Naive thymus-derived CD8-positive, alpha-beta T cell (primary cell): Measurements from ENCODE around the gene ATP1B3. TPM values are rescaled to one million over a fixed set of nuclear protein-coding genes. Genes with fewer than 3 reads are reported as not detected.

ENCODE experiments used
- ATAC-seq, 2 donors: fragments of 150-1000 bp; cut with Tn5 transposase in 1 of 2; sonication (Bioruptor Pico), chemical (Tn5 transposase) in 1 of 2; 1 replicate in 1 of 2; 2 replicates in 1 of 2; pipeline ENCODE4 v1.10.0; 2021; ENCODE audit warnings: mild to moderate bottlenecking in 2 of 2, moderate library complexity in 2 of 2
- POLR2A ChIA-PET: fragments of 350-600 bp; sonication (Branson Sonifier 250); formaldehyde crosslinking; loops from one replicate; lab custom pipeline; 2021; ENCODE audit warnings: antibody characterized with exemption; lab: Charles Lee
- DNase-seq, 10 donors: peaks; one replicate each; pipeline versions ENCODE4 v3.0.0 to v3.0.0-alpha.2; 2020 to 2022
- H3K27ac Mint-ChIP-seq, 10 donors: one replicate each; pipeline ENCODE4 v1.8.0; 2020 to 2022; ENCODE audit warnings: mild to moderate bottlenecking in 10 of 10, mixed read lengths in 10 of 10, moderate library complexity in 4 of 10, inconsistent platforms in 1 of 10
- H3K27me3 Mint-ChIP-seq, 5 donors: one replicate each; pipeline ENCODE4 v1.8.0; 2021 to 2022; ENCODE audit warnings: mixed read lengths in 5 of 5
- H3K36me3 Mint-ChIP-seq, 3 donors: one replicate each; pipeline ENCODE4 v1.8.0; 2020 to 2022; ENCODE audit warnings: mixed read lengths in 3 of 3, mild to moderate bottlenecking in 2 of 3, inconsistent platforms in 1 of 3
- H3K4me1 Mint-ChIP-seq, 4 donors: one replicate each; pipeline ENCODE4 v1.8.0; 2021 to 2022; ENCODE audit warnings: mixed read lengths in 4 of 4
- H3K4me3 Mint-ChIP-seq, 10 donors: one replicate each; pipeline ENCODE4 v1.8.0; 2020 to 2022; ENCODE audit warnings: mild to moderate bottlenecking in 10 of 10, mixed read lengths in 10 of 10, moderate library complexity in 6 of 10, inconsistent platforms in 1 of 10
- H3K9me3 Mint-ChIP-seq, 9 donors: one replicate each; pipeline ENCODE4 v1.8.0; 2020 to 2022; ENCODE audit warnings: mixed read lengths in 9 of 9, mild to moderate bottlenecking in 3 of 9, inconsistent platforms in 1 of 9, moderate library complexity in 1 of 9
- polyA plus RNA-seq, 3 donors: library from polyadenylated mRNA; unstranded; fragments of 300-500 nt; fragmentation: Illumina TruSeq; gene quantifications; one replicate each; pipeline ENCODE4 v1.2.3, GENCODE V29; 2021
- total RNA-seq, 8 experiments: library from RNA in 2 of 8; stranded (reverse) in 2 of 8; gene quantifications; one replicate each; pipeline ENCODE4 v1.2.3 and lab custom pipeline; 2021 to 2026

The ATP1B3 gene
- total and polyA plus RNA-seq, 5 experiments from 2014 or later = 25.6 to 104 (median 69.1) TPM

DNA sequence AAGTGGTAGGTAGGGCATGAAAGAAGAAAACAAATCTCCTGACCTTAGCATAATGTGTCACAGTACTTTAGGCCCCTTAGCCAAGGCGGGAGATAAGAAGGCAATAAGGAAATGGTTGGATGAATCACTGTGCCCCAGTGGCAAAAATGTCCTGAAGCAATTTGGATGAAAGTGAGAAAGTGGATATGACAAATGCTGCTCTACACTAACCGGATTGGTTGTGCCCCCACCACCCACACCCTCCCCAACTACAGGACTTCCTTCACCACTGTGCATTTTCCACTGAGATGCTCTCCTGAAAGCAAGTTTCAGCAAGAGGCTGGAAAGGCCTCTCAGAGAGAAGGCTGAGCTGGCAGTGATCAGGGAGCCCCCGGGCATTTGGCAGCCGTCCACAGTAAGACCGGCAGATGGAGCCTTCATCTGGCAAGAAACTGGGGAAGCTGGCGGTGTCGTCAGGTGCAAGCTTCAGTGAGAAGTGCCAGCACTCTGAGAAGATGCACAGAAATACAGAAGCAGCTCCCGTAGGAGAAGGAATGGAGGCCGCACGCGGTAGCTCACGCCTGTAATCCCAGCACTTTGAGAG lies 63.8 kb downstream of the ATP1B3 start:
- H3K9me3 Mint-ChIP-seq = no peaks in the 10 kb centered on the region
- no peak for DNase-seq
- no peak for ATAC-seq
- no peaks in the 10 kb centered on the region for H3K36me3 Mint-ChIP-seq
- peak overlapping the region in 3 of 10 donors; percentile 38 to 88 (median 71) for H3K27ac Mint-ChIP-seq
- POLR2A ChIA-PET = no interaction called here
- H3K4me1 Mint-ChIP-seq = peaks cover 0 to 8% (median 3%) of the 10 kb centered on the region in 4 donors
- no peak overlapping the region for H3K4me3 Mint-ChIP-seq
- no peaks in the 10 kb centered on the region for H3K27me3 Mint-ChIP-seq

- H3K9me3 Mint-ChIP-seq = no peaks in the 10 kb centered on the region
Observed at GRCh38 chr3:141941093-141941492, 64.7 kb downstream of the ATP1B3 start.

GRCh38 chr3:141942006-141942405 lies 65.6 kb downstream of the ATP1B3 start:
- Mint-ChIP-seq H3K4me3 (no peak overlapping the region), H3K9me3 (no peaks in the 10 kb centered on the region), H3K36me3 (no peaks in the 10 kb centered on the region), H3K4me1 (peaks cover 0 to 8% (median 3%) of the 10 kb centered on the region in 4 donors), H3K27me3 (no peaks in the 10 kb centered on the region), H3K27ac (peak overlapping the region in 1 of 10 donors; percentile 18)
- POLR2A ChIA-PET = no interaction called here
- no peak for DNase-seq
- no peak for ATAC-seq

More at GRCh38 chr3:141941093-141941492, 64.7 kb downstream of the ATP1B3 start:
- H3K36me3 Mint-ChIP-seq = no peaks in the 10 kb centered on the region
- no peak for ATAC-seq
- POLR2A ChIA-PET = no interaction called here
- no peak overlapping the region for H3K4me3 Mint-ChIP-seq
- peak overlapping the region in 2 of 10 donors; percentile 65 to 67 for H3K27ac Mint-ChIP-seq
- no peaks in the 10 kb centered on the region for H3K27me3 Mint-ChIP-seq
- no peak for DNase-seq
- peaks cover 0 to 8% (median 3%) of the 10 kb centered on the region in 4 donors for H3K4me1 Mint-ChIP-seq

- Mint-ChIP-seq H3K9me3 (no peaks in the 10 kb centered on the region), H3K4me1 (peaks cover 0 to 6% (median 4%) of the 10 kb centered on the region in 4 donors), H3K36me3 (peaks cover 0 to 9% (median 0%) of the 10 kb centered on the region in 3 donors), H3K27me3 (no peaks in the 10 kb centered on the region), H3K27ac (no peak overlapping the region), H3K4me3 (no peak overlapping the region)
- DNase-seq (no peak), ATAC-seq (no peak)
- POLR2A ChIA-PET = no interaction called here
Observed at GRCh38 chr3:141945726-141946485, 69.5 kb downstream of the ATP1B3 start.

- Mint-ChIP-seq H3K27me3 (no peaks in the 10 kb centered on the region), H3K36me3 (peaks cover 10 to 30% (median 11%) of the 10 kb centered on the region in 3 donors), H3K27ac (peak overlapping the region in 1 of 10 donors; percentile 22), H3K4me3 (no peak overlapping the region), H3K9me3 (no peaks in the 10 kb centered on the region), H3K4me1 (peaks cover 0 to 4% (median 0%) of the 10 kb centered on the region in 4 donors)
- POLR2A ChIA-PET = interaction anchor here (0.7 kb wide), 1 partner anchor 381 kb away, joined by 6 read pairs; no protein-coding TSS in a partner anchor
- DNase-seq (no peak), ATAC-seq (no peak)
Observed at GRCh38 chr3:141949399-141949798, 73.0 kb downstream of the ATP1B3 start.

DNA sequence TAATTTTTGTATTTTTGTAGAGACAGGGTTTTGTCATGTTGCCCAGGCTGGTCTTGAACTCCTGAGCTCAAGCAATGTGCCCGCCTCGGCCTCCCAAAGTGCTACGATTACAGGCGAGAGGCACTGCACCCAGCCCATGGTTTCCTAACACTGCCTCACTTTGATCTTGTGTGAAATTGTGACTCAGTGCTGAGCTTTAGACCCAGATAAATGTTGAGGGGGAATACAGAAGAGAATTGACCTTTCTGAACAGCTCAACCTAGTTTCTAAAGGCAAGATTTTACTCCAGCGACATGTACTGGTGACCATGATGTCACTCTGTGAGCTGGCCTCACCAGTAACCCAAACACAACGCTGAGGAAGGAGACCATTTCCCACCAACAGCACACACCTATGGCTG lies 73.5 kb downstream of the ATP1B3 start:
- no peak overlapping the region for H3K4me3 Mint-ChIP-seq
- peak overlapping the region in 1 of 10 donors; percentile 88 for H3K27ac Mint-ChIP-seq
- peaks cover 10 to 30% (median 11%) of the 10 kb centered on the region in 3 donors for H3K36me3 Mint-ChIP-seq
- POLR2A ChIA-PET = interaction anchor here (0.7 kb wide), 1 partner anchor 381 kb away, joined by 6 read pairs; no protein-coding TSS in a partner anchor
- peaks cover under 1 to 5% (median 1%) of the 10 kb centered on the region in 4 donors for H3K4me1 Mint-ChIP-seq
- no peak for DNase-seq
- ATAC-seq = no peak
- no peaks in the 10 kb centered on the region for H3K9me3 Mint-ChIP-seq
- no peaks in the 10 kb centered on the region for H3K27me3 Mint-ChIP-seq

GRCh38 chr3:141950572-141951493 lies 74.4 kb downstream of the ATP1B3 start:
- H3K4me1 Mint-ChIP-seq = peaks cover 4 to 8% (median 6%) of the 10 kb centered on the region in 4 donors
- no peak for DNase-seq
- POLR2A ChIA-PET = no interaction called here
- peak overlapping the region in 1 of 10 donors; percentile 88 for H3K27ac Mint-ChIP-seq
- no peak for ATAC-seq
- H3K36me3 Mint-ChIP-seq = peaks cover 10 to 30% (median 11%) of the 10 kb centered on the region in 3 donors
- H3K27me3 Mint-ChIP-seq = no peaks in the 10 kb centered on the region
- no peaks in the 10 kb centered on the region for H3K9me3 Mint-ChIP-seq
- H3K4me3 Mint-ChIP-seq = no peak overlapping the region

- Mint-ChIP-seq H3K27ac (no peak overlapping the region), H3K36me3 (peaks cover 11 to 44% (median 14%) of the 10 kb centered on the region in 3 donors), H3K4me1 (peaks cover 4 to 8% (median 6%) of the 10 kb centered on the region in 4 donors), H3K4me3 (no peak overlapping the region), H3K27me3 (no peaks in the 10 kb centered on the region), H3K9me3 (no peaks in the 10 kb centered on the region)
- ATAC-seq (no peak), DNase-seq (no peak)
- POLR2A ChIA-PET = interaction anchor here (0.6 kb wide), 1 partner anchor 249 kb away, joined by 3 read pairs; no protein-coding TSS in a partner anchor
Observed at GRCh38 chr3:141952611-141953010, 76.2 kb downstream of the ATP1B3 start.

GRCh38 chr3:141955175-141955574 lies 78.7 kb downstream of the ATP1B3 start:
- peak in 1 of 2 donors; percentile 27 for ATAC-seq

DNA sequence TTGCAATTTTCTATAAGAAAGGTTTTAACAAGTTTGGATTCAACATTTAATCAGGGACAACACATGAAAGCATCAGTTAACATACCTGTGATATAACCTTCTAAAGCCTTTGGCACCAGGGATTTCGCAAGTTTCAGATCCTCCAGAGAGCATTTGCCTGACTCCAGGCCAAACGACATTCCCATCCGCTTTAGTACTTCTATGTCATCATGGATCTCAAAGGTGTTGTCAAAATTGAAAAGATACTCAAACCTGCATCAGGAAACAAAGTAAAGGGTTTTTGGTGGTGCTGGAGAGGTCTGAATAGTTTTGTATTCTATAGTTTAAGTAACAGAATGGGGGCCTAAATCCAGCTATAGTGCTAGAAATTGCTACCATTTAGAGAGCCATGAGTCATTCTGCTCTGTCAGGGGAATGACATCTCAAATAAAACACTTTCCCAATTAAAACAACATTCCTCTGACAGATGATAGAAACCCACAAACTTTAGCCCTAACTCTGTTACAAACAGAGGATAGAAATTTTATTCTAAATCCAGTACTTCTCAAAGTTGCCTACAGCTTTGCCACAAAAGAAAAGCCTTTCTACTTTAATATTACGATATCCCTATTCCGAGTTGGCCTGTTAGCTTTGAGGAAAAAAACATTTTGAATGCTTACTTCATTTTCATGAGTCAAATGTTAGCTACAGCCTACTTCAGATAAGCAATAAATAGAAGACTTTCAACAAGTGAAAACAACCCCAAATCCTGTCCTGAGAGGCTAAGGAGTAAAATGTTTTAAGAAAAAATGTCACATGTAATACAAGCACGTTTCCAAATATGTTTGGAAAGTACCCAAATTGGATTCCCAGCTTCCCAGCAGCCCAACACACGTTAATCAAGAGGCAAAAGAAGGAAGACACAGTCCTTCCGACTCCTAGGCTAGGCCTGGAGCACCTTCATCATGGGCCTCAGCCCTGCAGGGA lies 83.4 kb downstream of the ATP1B3 start:
- Mint-ChIP-seq H3K9me3 (no peaks in the 10 kb centered on the region), H3K36me3 (peaks cover 0 to 68% (median 31%) of the 10 kb centered on the region in 3 donors), H3K4me1 (peaks cover 4 to 7% (median 5%) of the 10 kb centered on the region in 4 donors), H3K27me3 (no peaks in the 10 kb centered on the region), H3K4me3 (no peak overlapping the region), H3K27ac (peak overlapping the region in 1 of 10 donors; percentile 27)
- POLR2A ChIA-PET = no interaction called here
- DNase-seq (no peak), ATAC-seq (no peak)

More at GRCh38 chr3:141955175-141955574, 78.7 kb downstream of the ATP1B3 start:
- POLR2A ChIA-PET = no interaction called here
- peak overlapping the region in 1 of 10 donors; percentile 12 for H3K4me3 Mint-ChIP-seq
- H3K4me1 Mint-ChIP-seq = peaks cover 4 to 8% (median 5%) of the 10 kb centered on the region in 4 donors
- DNase-seq = no peak
- no peaks in the 10 kb centered on the region for H3K27me3 Mint-ChIP-seq
- H3K36me3 Mint-ChIP-seq = peaks cover 11 to 61% (median 30%) of the 10 kb centered on the region in 3 donors
- peak overlapping the region in 8 of 10 donors; percentile 3 to 81 (median 40) for H3K27ac Mint-ChIP-seq
- no peaks in the 10 kb centered on the region for H3K9me3 Mint-ChIP-seq

GRCh38 chr3:141960731-141961130 lies 84.3 kb downstream of the ATP1B3 start:
- no peak for DNase-seq
- Mint-ChIP-seq H3K9me3 (no peaks in the 10 kb centered on the region), H3K27me3 (no peaks in the 10 kb centered on the region), H3K4me1 (no peaks in the 10 kb centered on the region), H3K27ac (no peak overlapping the region), H3K4me3 (no peak overlapping the region), H3K36me3 (peaks cover 0 to 71% (median 36%) of the 10 kb centered on the region in 3 donors)
- POLR2A ChIA-PET = no interaction called here
- no peak for ATAC-seq
